ENCODE data around the gene DDAH2.
A peak's percentile ranks its signal among the peaks of the same experiment; 100 is the strongest.

Gene DDAH2

GRCh38 chr6:31687321-31687720 is 41.8 kb downstream of the DDAH2 start:
- DNase-seq: no peak

- DNase-seq: no peak
These were observed 42.6 kb downstream of the DDAH2 start for GRCh38 chr6:31686483-31686882.

GRCh38 chr6:31683591-31683990 is 45.5 kb downstream of the DDAH2 start:
- no peak for DNase-seq

GRCh38 chr6:31681135-31681671 is 47.9 kb downstream of the DDAH2 start:
- peak; percentile 60 for DNase-seq

GRCh38 chr6:31680226-31681134 is 48.6 kb downstream of the DDAH2 start, which contains the start of gene LY6G5C:
TSS of gene LY6G5C (minus strand) at chr6:31681067. CDS start at chr6:31680373, 694 bp downstream.
- DNase-seq: peak; percentile 85

- no peak for DNase-seq
These were observed 51.1 kb downstream of the DDAH2 start for GRCh38 chr6:31677955-31678354.

Measured in EL (cell line).